Measurements from ENCODE around the gene NT5C1B.

DNA sequence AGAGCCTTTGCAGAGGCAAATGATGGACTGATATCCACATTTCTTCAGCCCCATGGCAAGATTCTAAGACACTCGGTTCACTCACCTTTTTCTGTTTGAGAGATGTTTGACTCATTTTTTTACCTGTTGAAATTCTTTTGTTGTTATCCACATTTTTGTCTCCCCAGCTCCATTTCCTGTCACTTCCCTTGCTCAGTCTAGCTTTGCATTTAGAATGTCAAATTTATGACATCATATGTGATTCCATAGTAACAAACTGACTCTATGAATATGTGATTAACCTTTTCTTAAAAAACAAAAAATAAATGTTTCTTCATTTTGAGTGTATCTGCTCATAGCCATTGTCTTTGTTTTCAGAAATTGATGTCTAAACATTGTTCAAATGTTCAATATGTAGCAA lies at the start of gene NT5C1B:
- TF ChIP-seq POLR2AphosphoS5 (IDR thresholded peaks at IDR 0.05): no peak
- TF ChIP-seq POLR2A (IDR thresholded peaks at IDR 0.05): no peak

Data from transverse colon (tissue), 3 donors.